ENCODE data around the gene POU2F3. TPM values are rescaled to one million over a fixed set of nuclear protein-coding genes. Genes with fewer than 3 reads are reported as not detected.

POU2F3 gene
- total and polyA plus RNA-seq, 2 of the 4 experiments (the other 2 are of a cell fraction) = under 0.01 to 0.09 TPM

- ATAC-seq (ENCODE audit: low read depth) (no peak), DNase-seq (peak; percentile 51)
- peaks cover 18% of the 10 kb centered on the region for H3K9me1 ChIP-seq (ENCODE audit: insufficient read depth, low read length)
- H2AK5ac ChIP-seq (ENCODE audit: low read depth, low read length) = peak overlapping the region; percentile 50; the same call in 1 of the 2 replicates
- no peak overlapping the region; the same call in 2 of the 3 replicates for H2BK15ac ChIP-seq (ENCODE audit: low read depth, low read length)
- no peak overlapping the region for H2BK20ac ChIP-seq (ENCODE audit: low read depth, low read length)
- peak overlapping the region; percentile 31; the same call in 1 of the 2 replicates for H4K5ac ChIP-seq (ENCODE audit: low read depth, low read length)
- H3K4me3 ChIP-seq (ENCODE audit: insufficient read depth, low read depth, low read length) = no peak overlapping the region
- peak overlapping the region in 1 of 2 experiments; percentile 34; a peak in 2 of 4 replicates for H4K8ac ChIP-seq (ENCODE audit: low read depth in 2 of 2, low read length in 2 of 2)
- dilution Hi-C loops (cut with HindIII; ENCODE audit: low sequenced_read_pairs, unreplicated experiment) (no loop called here), intact Hi-C loops (cut with micrococcal nuclease) (no loop called here), in situ Hi-C loops (cut with MboI; ENCODE audit: low sequenced_read_pairs) (loop anchor here (25.0 kb wide), 1 partner anchor 110 kb away; no protein-coding TSS in a partner anchor)
- H2BK5ac ChIP-seq (ENCODE audit: low read depth, low read length, poor library complexity, severe bottlenecking) = peak overlapping the region; percentile 93
- H3K18ac ChIP-seq (ENCODE audit: low read depth, low read length) = peak overlapping the region; percentile 51; the same call in 1 of the 2 replicates
- ChIA-PET CTCF (interaction anchor here (1.3 kb wide), 1 partner anchor 24 kb away, joined by 5 read pairs; no protein-coding TSS in a partner anchor), POLR2A (ENCODE audit: unreplicated experiment) (no interaction called here)
- H3K23ac ChIP-seq (ENCODE audit: low read depth, low read length) = peak overlapping the region; percentile 57; the same call in 1 of the 2 replicates
- BruUV-seq (replicated peaks) = no TSS peak
- TF ChIP-seq, protein P1, sequence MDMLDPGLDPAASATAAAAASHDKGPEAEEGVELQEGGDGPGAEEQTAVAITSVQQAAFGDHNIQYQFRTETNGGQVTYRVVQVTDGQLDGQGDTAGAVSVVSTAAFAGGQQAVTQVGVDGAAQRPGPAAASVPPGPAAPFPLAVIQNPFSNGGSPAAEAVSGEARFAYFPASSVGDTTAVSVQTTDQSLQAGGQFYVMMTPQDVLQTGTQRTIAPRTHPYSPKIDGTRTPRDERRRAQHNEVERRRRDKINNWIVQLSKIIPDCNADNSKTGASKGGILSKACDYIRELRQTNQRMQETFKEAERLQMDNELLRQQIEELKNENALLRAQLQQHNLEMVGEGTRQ (IDR thresholded peaks at IDR 0.05; ENCODE audit: low read depth, low read length) = peak; percentile 79
- TF ChIP-seq CHD1 (IDR thresholded peaks at IDR 0.05; ENCODE audit: low read depth, low read length) (no peak), MAFK (IDR thresholded peaks at IDR 0.05; ENCODE audit: low read depth, low read length) (no peak)
- TF ChIP-seq, protein P2, sequence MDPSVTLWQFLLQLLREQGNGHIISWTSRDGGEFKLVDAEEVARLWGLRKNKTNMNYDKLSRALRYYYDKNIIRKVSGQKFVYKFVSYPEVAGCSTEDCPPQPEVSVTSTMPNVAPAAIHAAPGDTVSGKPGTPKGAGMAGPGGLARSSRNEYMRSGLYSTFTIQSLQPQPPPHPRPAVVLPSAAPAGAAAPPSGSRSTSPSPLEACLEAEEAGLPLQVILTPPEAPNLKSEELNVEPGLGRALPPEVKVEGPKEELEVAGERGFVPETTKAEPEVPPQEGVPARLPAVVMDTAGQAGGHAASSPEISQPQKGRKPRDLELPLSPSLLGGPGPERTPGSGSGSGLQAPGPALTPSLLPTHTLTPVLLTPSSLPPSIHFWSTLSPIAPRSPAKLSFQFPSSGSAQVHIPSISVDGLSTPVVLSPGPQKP (IDR thresholded peaks at IDR 0.05; ENCODE audit: borderline replicate concordance, low read depth, low read length) = no peak
- H3K4ac ChIP-seq (ENCODE audit: low read depth, low read length) = no peak overlapping the region; the same call in 1 of the 2 replicates
- H3K14ac ChIP-seq (replicated peaks; ENCODE audit: low read depth, low read length) = peak overlapping the region; percentile 1; the same call in 1 of the 2 replicates
- H3K9me3 ChIP-seq (ENCODE audit: control insufficient read depth, insufficient read depth, low read length) = no peaks in the 10 kb centered on the region
- H3K4me1 ChIP-seq (ENCODE audit: control insufficient read depth, insufficient read depth, low read length) = peaks cover 14% of the 10 kb centered on the region
- no peaks in the 10 kb centered on the region for H3K27me3 ChIP-seq (ENCODE audit: control insufficient read depth, insufficient read depth, low read length)
- H3K36me3 ChIP-seq (ENCODE audit: control insufficient read depth, insufficient read depth, low read length) = peaks cover 9% of the 10 kb centered on the region
- peak overlapping the region; percentile 40; the same call in 1 of the 2 replicates for H2BK120ac ChIP-seq (ENCODE audit: low read depth, low read length)
- peak overlapping the region; percentile 58; the same call in 1 of the 2 replicates for H3K27ac ChIP-seq (ENCODE audit: insufficient read depth, low read length)
- H2AFZ ChIP-seq (replicated peaks; ENCODE audit: low read length, poor library complexity) = no peak overlapping the region
- H3K9ac ChIP-seq (ENCODE audit: low read depth, low read length) = peak overlapping the region; percentile 33; the same call in 1 of the 2 replicates
- no CpG with 5 or more reads among the region's 4 CpGs for WGBS, 2 experiments (ENCODE audit: extremely low coverage in 2 of 2, insufficient read length in 1 of 2)
- peaks cover 4% of the 10 kb centered on the region; the same call in 1 of the 2 replicates for H4K20me1 ChIP-seq (ENCODE audit: insufficient read depth, low read length)
- H4K91ac ChIP-seq (ENCODE audit: insufficient read depth, low read depth, low read length) = no peak overlapping the region
- no peak overlapping the region for H3K56ac ChIP-seq (ENCODE audit: extremely low read depth, insufficient read depth, low read length)
- H3K79me1 ChIP-seq (ENCODE audit: low read depth in 1 of 2, low read length in 2 of 2) = peaks cover 30 to 48% of the 10 kb centered on the region in 2 experiments
- peak overlapping the region; percentile 100 for H3K4me2 ChIP-seq (ENCODE audit: low read depth, low read length)
- H2AK9ac ChIP-seq (replicated peaks; ENCODE audit: low read depth, low read length, poor library complexity) = no peak overlapping the region
These were observed 86.9 kb downstream of the POU2F3 start for GRCh38 chr11:120326845-120327281.
